Kidney capillary endothelial cell (primary cell): Measurements from ENCODE around the gene UROD.
"Not testable (repeated sequence)": the region's sequence is repeated elsewhere in the genome, so short reads cannot be mapped to it uniquely, and the experiment has no call there.

Experiments
- DNase-seq: peaks from one replicate; pipeline ENCODE4 v3.0.0-alpha.2; 2018; ENCODE audit warnings: low spot score

The UROD gene

DNA sequence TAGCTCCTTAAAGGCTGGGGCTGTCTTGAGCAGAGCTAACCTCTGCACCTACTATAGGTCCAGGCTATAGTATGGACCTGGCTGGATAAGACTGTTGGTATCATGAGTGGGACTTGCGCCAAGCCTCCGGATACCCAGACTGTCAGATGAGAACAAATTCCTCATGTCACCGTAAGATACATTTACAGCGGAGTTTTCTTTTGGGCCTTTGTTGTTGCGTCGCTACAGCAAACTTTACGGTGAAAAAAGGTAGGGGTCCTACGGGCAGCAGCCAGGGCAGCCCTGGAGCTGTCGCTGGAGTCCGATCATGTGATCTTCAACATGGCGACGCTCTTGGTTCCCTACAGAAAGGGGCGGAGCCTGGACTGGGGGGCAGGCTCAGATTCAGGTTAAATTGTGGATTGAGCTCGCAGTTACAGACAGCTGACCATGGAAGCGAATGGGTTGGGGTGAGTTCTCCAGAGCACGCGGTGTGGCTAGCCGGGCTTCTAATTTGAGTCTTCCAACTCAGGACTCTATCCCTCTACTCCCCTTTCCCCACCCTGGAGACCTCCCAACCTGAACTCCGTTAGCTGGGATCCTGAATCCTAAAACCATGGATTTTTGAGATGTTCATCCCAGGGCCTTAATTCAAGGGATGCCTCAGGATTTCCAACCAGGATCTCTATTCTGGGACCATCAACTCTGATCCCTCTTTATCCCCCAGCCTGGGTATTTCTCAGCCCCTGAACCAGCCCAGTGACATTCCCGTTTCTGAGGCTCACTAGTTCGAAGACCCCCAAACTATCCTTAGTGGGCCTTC, at the start of gene UROD:
UROD (plus strand) TSS at position 418 of the 802 bp plus-strand sequence; CDS start at position 430, 12 bp downstream.
- DNase-seq = peak; percentile 95

- DNase-seq = no peak
These were observed 49.3 kb upstream of the UROD start for GRCh38 chr1:44962729-44963128.

GRCh38 chr1:44964396-44964795, 47.7 kb upstream of the UROD start:
- no peak for DNase-seq

DNA sequence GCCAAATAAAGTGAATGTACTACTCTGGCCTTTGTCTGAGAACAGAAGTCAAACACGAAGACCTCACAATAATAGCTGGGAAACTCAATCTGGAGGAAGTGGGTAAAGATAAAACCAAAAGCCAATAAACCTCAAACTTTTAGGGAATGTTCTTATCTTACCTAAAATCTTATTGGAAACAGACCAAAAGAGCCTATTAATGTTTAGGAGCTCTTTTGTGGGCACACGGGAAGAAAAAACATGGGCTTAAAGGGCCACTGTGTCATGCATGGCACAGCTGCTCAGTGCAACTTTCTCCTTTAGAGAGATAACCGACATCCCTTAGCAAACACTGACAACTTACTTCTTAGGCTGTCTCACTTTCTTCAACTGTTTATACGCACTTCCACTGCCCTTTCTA, 41.7 kb upstream of the UROD start:
- no peak for DNase-seq

GRCh38 chr1:44973645-44974044, 38.4 kb upstream of the UROD start:
- DNase-seq = no peak

- DNase-seq = no peak
These were observed 35.8 kb upstream of the UROD start for GRCh38 chr1:44976252-44976651.

DNA sequence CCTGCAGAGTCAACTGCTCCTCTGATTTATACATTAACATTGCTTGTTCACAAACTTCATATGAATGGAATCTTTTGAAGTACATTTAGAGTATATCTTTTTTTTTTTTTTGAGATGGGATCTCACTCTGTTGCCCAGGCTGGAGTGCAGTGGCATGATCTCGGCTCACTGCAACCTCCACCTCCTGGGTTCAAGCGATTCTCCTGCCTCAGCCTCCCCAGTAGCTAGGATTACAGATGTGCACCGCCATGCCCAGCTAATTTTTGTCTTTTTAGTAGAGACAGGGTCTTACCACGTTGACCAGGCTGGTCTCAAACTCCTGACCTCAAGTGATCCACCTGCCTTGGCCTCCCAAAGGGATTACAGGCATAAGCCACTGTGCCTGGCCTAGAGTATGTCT, 34.7 kb upstream of the UROD start:
- not testable (repeated sequence) for DNase-seq

DNA sequence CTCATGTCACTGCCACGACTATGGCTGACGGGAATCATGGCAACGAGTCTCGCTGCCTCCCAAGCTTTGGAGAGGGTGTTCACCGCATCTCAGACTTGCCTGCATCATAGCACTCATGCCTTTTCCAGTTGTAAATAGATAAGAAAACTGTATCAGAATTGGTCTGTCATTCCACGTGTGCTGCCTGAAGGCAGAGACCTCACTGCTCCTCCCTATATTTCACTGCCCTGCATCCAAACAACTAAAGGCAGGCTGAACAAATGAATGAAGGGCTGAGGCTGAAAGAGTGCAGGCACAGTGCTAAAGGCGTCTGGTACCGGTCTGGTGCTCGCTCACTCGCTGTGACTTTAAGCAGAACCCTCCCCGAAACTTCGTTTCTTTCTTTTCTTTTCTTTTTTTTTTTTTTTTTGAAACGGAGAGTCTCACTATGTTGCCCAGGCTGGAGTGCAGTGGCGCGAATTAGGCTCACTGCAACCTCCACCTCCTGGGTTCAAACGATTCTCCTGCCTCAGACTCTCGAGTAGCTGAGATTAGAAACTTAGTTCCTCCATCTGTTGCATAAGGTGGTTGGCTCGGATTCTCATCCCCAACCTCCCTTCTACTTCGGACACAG, 26.2 kb upstream of the UROD start:
- peak; percentile 1 for DNase-seq

DNA sequence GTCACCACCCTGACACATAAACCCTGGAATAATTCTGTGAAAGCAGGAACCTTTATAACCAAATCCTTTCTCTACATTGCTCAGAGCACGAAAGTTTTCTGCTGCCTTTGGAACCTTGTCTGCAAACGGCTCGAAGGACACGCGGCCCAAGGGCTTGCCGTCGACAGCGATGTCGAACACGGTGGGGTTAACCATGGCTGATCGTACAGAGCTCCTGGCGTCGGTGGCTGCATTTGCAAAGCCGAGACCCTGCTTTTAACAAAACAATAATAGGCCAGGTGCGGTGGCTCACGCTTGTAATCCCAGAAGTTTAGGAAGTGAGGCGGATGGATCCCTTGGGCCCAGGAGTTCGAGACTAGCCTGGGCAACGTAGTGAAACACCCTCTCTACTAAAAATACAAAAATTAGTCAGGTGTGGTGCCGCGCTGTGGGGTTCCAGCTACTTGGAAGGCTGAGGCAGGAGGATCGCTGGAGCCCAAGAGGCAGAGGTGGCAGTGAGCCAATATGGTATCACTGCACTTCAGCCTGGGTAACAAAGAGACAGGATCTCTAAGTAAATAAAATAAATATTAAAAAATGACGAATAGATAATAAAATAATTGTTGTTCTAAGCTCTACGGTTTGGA, 23.4 kb upstream of the UROD start:
- DNase-seq = no peak

DNA sequence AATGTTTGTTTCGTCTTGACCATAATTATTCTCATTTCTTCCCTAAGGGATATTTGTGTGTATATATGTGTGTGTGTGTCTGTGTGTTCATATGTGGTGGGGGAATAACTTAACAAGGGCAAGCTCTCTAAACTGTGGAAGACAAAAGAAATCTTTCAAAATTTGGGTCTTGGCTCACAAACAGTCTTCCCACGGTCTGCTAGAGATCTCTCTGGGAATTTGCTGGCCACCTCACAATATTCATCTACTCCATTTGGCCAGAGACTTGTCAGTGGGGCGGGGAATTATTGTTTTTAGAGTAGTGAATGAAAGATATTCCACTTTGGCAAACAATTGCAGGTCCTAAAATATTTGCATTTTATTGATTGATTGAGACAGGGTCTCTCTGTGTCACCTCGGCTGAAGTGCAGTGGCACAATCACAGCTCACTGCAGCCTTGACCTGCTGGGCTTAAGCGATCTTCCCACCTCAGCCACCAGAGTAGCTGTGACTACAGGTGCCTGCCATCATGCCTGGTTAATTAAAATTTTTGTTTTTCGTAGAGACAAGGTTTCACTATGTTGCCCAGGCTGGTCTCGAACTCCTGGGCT, 17.6 kb upstream of the UROD start:
- DNase-seq = no peak

GRCh38 chr1:44995467-44996238, 16.4 kb upstream of the UROD start:
- no peak for DNase-seq

DNA sequence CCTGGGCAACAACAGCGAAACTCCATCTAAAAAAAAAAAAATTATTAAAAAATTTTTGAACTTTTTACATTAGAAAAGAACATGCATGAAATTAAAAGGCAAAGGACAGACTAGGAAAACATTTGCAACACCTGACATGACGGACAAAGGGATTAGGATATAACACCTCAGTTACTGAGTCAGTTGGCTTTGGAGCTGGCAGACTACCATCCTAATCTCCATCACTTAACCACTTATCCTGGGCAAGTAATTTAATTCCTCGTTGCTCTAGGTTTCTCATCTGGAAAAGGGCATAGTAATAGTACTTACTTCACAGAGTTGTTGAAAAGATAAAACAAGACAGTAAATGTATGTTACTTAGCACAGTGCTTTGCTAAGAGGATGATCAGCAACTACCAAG, 12.8 kb upstream of the UROD start:
- DNase-seq = no peak

DNA sequence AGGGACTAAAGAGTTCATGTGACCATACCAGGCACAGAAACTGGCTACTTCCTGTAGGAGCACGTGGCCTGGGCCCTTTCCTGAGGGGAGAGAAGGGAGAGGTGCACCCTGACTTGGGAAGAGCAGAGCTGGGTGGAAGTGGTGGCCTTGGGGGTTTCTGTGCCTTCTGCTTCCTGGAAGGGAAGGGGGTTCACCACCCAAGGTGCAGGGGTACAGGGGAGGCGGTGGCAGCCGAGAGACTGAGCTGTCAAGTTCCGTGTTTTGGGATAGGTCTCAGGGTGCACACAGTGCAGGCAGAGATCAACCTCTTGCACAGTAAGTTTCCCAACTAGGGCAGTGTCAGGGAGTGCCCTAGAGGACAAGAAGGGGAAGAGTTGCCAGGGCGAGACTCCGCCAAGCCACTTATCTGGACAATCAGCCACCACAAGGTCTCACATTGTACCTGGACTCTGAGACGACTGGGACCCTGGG, 11.0 kb upstream of the UROD start:
- DNase-seq = no peak

- DNase-seq = not testable (repeated sequence)
These were observed 10.5 kb upstream of the UROD start for GRCh38 chr1:45001576-45001975.

GRCh38 chr1:45002650-45003645, 9.1 kb upstream of the UROD start:
- DNase-seq = no peak

DNA sequence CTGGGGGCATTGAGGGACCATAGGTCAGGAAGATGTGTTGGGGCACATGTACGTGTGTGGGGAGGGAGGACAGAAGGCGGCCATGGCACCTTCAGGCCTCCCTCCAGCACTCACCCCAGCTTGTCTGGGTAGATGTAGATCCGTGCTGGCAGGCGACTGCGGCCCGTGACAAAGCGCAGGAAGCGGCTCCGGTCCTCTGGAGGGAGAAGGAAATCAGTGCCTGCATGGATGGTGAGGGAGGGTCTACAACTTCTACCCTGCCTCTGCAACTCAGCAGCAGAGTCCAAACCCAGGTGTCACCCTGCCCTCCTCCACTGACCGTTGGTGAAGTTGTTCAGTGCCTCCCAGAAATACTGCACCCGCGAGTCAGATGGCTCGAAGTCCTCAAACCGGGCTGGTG, 8.3 kb upstream of the UROD start:
- DNase-seq = no peak

GRCh38 chr1:45004281-45004920, 7.7 kb upstream of the UROD start:
- DNase-seq = no peak

DNA sequence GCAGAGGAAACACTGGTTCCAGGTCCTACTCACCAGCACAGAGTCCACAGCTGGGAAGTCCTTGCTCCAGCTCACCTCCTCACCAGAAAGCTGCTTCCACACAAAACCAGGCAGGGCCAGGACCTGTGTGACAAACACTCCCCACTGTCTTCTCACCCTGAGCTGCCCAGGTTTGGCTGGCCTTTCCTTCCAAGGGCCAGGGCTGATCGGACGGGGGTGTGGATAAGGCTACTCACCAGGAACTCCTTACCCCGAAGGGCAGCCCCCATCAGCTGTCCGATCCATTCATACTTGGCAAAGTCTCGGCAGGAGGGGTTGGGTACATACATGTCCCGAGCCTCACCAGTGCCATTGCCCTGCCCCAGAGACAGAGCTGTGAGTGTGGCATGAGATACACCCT, 6.3 kb upstream of the UROD start:
- DNase-seq = no peak

DNA sequence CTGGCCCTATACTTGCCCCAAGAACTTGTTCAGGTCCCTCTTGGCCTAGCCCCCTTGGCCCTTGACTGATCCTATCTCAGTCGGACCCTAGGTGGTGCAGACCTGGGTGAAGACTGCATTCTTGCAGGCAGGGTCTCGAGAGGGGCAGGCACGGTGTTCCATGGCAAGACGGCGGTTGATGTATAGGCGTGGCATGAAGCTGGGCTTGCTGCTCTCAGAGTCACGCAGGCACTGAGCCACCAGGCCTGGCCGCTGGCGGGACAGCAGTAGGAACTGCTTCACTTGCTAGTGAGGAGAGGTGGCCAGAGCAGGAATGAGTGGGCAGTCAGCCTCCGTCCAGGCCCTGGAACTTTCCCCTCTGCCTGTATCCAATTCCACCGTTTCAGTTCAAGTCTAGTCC, 4.7 kb upstream of the UROD start:
- DNase-seq = no peak

DNA sequence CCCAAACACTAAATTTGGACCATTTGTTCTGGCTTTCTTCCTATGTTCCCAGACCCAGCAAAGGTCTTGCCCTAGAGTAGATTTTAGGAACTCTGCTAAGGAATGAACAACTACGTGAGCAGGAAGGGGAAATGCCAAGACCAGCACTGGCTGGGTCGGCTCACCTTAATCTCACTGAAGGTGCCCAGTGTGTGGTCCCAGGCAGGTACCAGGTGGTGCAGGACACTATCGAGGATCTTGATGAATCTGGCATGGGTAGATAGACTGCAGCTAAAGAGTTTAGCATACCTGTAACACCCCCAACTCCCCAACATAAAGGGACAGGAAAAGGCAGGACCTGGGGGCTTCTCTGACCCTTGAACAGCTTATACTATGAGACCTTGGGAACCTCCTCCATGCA, 4.0 kb upstream of the UROD start:
- no peak for DNase-seq
